Measurements from ENCODE around the gene NCK2.

DNA sequence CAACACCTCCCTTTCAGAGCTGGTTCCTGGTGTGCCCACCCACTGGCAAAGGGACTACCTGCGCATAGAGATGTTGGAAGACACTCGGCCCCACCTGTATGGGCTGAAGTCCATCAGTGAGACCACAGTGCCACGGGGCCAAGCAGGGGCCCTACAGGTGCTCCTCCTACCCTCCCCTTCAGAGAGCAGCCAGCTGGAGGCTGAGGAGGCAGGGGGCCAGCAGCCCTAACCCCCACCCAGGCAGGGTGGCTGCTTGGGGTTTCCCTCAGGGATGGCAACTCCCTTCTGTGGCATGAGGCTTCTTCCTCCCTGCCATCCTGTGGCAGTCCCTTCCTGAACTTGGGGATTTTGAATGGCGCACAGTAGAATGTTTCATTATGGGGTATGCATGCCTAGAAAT is 125.3 kb downstream of the NCK2 start:
- TF ChIP-seq DMAP1 (CRISPR knock-in tag; IDR thresholded peaks at IDR 0.05), result no peak
- no peak for TF ChIP-seq JUNB (CRISPR knock-in tag; IDR thresholded peaks at IDR 0.05; ENCODE audit: borderline replicate concordance)
- TF ChIP-seq, protein P1, sequence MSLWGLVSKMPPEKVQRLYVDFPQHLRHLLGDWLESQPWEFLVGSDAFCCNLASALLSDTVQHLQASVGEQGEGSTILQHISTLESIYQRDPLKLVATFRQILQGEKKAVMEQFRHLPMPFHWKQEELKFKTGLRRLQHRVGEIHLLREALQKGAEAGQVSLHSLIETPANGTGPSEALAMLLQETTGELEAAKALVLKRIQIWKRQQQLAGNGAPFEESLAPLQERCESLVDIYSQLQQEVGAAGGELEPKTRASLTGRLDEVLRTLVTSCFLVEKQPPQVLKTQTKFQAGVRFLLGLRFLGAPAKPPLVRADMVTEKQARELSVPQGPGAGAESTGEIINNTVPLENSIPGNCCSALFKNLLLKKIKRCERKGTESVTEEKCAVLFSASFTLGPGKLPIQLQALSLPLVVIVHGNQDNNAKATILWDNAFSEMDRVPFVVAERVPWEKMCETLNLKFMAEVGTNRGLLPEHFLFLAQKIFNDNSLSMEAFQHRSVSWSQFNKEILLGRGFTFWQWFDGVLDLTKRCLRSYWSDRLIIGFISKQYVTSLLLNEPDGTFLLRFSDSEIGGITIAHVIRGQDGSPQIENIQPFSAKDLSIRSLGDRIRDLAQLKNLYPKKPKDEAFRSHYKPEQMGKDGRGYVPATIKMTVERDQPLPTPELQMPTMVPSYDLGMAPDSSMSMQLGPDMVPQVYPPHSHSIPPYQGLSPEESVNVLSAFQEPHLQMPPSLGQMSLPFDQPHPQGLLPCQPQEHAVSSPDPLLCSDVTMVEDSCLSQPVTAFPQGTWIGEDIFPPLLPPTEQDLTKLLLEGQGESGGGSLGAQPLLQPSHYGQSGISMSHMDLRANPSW (CRISPR knock-in tag; IDR thresholded peaks at IDR 0.05; ENCODE audit: borderline replicate concordance), result no peak
- no peak for TF ChIP-seq MED1 (CRISPR knock-in tag; IDR thresholded peaks at IDR 0.05)
- no peak for TF ChIP-seq ZNF329 (CRISPR knock-in tag; IDR thresholded peaks at IDR 0.05; ENCODE audit: low read depth)
- TF ChIP-seq MXI1 (IDR thresholded peaks at IDR 0.05; ENCODE audit: borderline replicate concordance, low read depth, low read length), result no peak
- TF ChIP-seq EZH2 (conservative IDR thresholded peaks at IDR 0.05; ENCODE audit: low read depth, low read length), result no peak

Data from HepG2 (cell line).